Hepatocyte (in vitro differentiated cells): ENCODE data around the gene PCAT6. TPM values are rescaled to one million over a fixed set of nuclear protein-coding genes. Genes with fewer than 3 reads are reported as not detected.

ENCODE experiments used
- DNase-seq: peaks from one replicate; pipeline ENCODE4 v3.0.0-alpha.2; 2016; ENCODE audit warnings: low spot score
- H2AFZ ChIP-seq: fragments of 200-600 bp; sonication (generic); 2 replicates; pipeline ENCODE4 v1.6.0; 2016; ENCODE audit warnings: antibody characterized with exemption, mild to moderate bottlenecking
- H3K27ac ChIP-seq: fragments of 200-600 bp; sonication (generic); 2 replicates; pipeline ENCODE4 v1.5.1; 2016; ENCODE audit warnings: mild to moderate bottlenecking
- H3K27me3 ChIP-seq: fragments of 200-600 bp; sonication (generic); 2 replicates; pipeline ENCODE4 v1.6.1; 2016
- H3K36me3 ChIP-seq: fragments of 200-600 bp; sonication (generic); replicated peaks from 2 replicates; pipeline ENCODE4 v1.5.1; 2016; ENCODE audit warnings: low read depth; ENCODE audit not compliant: insufficient read depth
- H3K4me1 ChIP-seq: fragments of 200-600 bp; sonication (generic); 2 replicates; pipeline ENCODE4 v1.5.1; 2016; ENCODE audit warnings: mild to moderate bottlenecking, moderate library complexity; ENCODE audit not compliant: insufficient read depth
- H3K4me2 ChIP-seq: fragments of 200-600 bp; sonication (generic); 2 replicates; pipeline ENCODE4 v1.6.0; 2016
- H3K4me3 ChIP-seq: fragments of 200-600 bp; sonication (generic); 2 replicates; pipeline ENCODE4 v1.5.1; 2016; ENCODE audit warnings: mild to moderate bottlenecking
- H3K79me2 ChIP-seq: fragments of 200-600 bp; sonication (generic); 2 replicates; pipeline ENCODE4 v1.6.0; 2017; ENCODE audit warnings: mild to moderate bottlenecking
- H3K9me2 ChIP-seq: fragments of 200-600 bp; sonication (generic); replicated peaks from 2 replicates; pipeline ENCODE4 v1.6.0; 2017; ENCODE audit warnings: mild to moderate bottlenecking; ENCODE audit not compliant: insufficient read depth
- H3K9me3 ChIP-seq: fragments of 200-600 bp; sonication (generic); 2 replicates; pipeline ENCODE4 v1.5.1; 2016; ENCODE audit warnings: low read depth, mild to moderate bottlenecking
- H4K20me1 ChIP-seq: fragments of 200-600 bp; sonication (generic); 2 replicates; pipeline ENCODE4 v1.6.0; 2016; ENCODE audit warnings: mild to moderate bottlenecking; ENCODE audit not compliant: insufficient read depth, poor library complexity, severe bottlenecking
- CTCF ChIP-seq: fragments of 200-600 bp; sonication (generic); IDR thresholded peaks from 2 replicates; pipeline ENCODE4 v1.5.1; 2016; ENCODE audit warnings: antibody characterized with exemption, mild to moderate bottlenecking; ENCODE audit not compliant: poor library complexity
- EZH2 ChIP-seq: fragments of 200-600 bp; sonication (generic); IDR thresholded peaks from 2 replicates; pipeline ENCODE4 v1.6.1; 2016; ENCODE audit warnings: antibody characterized with exemption, mild to moderate bottlenecking, borderline replicate concordance
- EZH2phosphoT487 ChIP-seq: fragments of 200-600 bp; sonication (generic); IDR thresholded peaks from one replicate; pipeline ENCODE4 v1.6.1; 2018; ENCODE audit warnings: antibody characterized with exemption, mild to moderate bottlenecking, low read depth, moderate library complexity; ENCODE audit not compliant: unreplicated experiment, severe bottlenecking
- WGBS: methylation state at CpG from one replicate; pipeline ENCODE4 v1.1.6; 2016; ENCODE audit warnings: low lambda C conversion rate; ENCODE audit errors: missing lambda C conversion rate; 5-methylcytosine and 5-hydroxymethylcytosine counted together
- polyA plus RNA-seq: library from polyadenylated mRNA; unstranded; fragments of >200 nt; fragmentation: Nextera tagmentation; extraction: Ambion mirVana; gene quantifications from 2 replicates; pipeline ENCODE4 v1.2.1, GENCODE V29; 2016
- total RNA-seq: library from RNA; depleted of rRNA; stranded (reverse); fragments of >200 nt; gene quantifications from 2 replicates; pipeline ENCODE4 v1.2.3, GENCODE V29; 2014

Gene PCAT6
- total and polyA plus RNA-seq, 2 experiments from 2014 or later, result 0.60 to 11.1 TPM

GRCh38 chr1:202856014-202856413 is 45.3 kb downstream of the PCAT6 start:
- Histone ChIP-seq H3K4me1 (peaks cover 10% of the 10 kb centered on the region), H3K79me2 (peaks cover 8% of the 10 kb centered on the region)
- WGBS, result 98% methylated on average over 2 of the region's 2 CpGs

DNA sequence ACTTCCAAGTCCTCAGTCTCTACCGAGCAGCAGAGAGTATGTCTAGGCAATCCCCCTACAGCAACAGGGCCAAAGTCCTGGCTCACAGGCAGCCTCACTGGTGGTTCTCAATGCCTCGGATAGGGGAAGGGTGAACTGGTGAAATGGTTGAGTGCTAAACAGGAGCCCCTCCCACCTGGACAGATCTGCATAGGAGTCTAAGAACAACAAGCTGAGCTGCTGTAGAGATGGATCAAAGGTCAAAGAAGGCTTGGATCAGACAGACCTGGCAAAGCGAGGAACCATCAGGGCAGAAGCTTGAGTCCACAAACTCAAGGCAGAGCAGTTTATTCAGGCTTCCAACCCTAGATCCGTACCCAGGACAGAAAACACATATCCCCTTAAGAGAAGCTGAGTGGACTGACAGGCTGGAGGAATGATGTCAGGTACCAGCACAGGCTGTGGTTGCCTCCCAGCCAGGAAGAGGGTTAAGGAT is 46.4 kb downstream of the PCAT6 start:
- Histone ChIP-seq H3K4me2 (peak overlapping the region; percentile 39), H3K9me2 (no peaks in the 10 kb centered on the region), H3K27ac (peak overlapping the region; percentile 94), H3K27me3 (no peaks in the 10 kb centered on the region), H3K36me3 (no peaks in the 10 kb centered on the region), H3K4me1 (peaks cover 10% of the 10 kb centered on the region), H3K9me3 (no peaks in the 10 kb centered on the region), H3K4me3 (no peak overlapping the region), H3K79me2 (peaks cover 8% of the 10 kb centered on the region), H4K20me1 (no peaks in the 10 kb centered on the region), H2AFZ (no peak overlapping the region)
- WGBS, result 55% methylated on average over 4 of the region's 4 CpGs
- TF ChIP-seq EZH2 (no peak), CTCF (no peak), EZH2phosphoT487 (no peak)
- peak; percentile 65 for DNase-seq

More at GRCh38 chr1:202856014-202856413, 45.3 kb downstream of the PCAT6 start:
- no peaks in the 10 kb centered on the region for H3K27me3 ChIP-seq
- no peak for DNase-seq
- no peaks in the 10 kb centered on the region for H3K9me2 ChIP-seq
- H3K4me3 ChIP-seq, result no peak overlapping the region
- H3K4me2 ChIP-seq, result no peak overlapping the region
- H3K9me3 ChIP-seq, result no peaks in the 10 kb centered on the region
- H2AFZ ChIP-seq, result no peak overlapping the region
- H3K36me3 ChIP-seq, result no peaks in the 10 kb centered on the region
- H3K27ac ChIP-seq, result no peak overlapping the region
- no peaks in the 10 kb centered on the region for H4K20me1 ChIP-seq
- TF ChIP-seq CTCF, result no peak
- TF ChIP-seq EZH2phosphoT487, result no peak
- TF ChIP-seq EZH2, result no peak

GRCh38 chr1:202858331-202858730 is 47.6 kb downstream of the PCAT6 start:
- H3K27me3 ChIP-seq, result no peaks in the 10 kb centered on the region
- H3K79me2 ChIP-seq, result peaks cover 8% of the 10 kb centered on the region
- H3K36me3 ChIP-seq, result no peaks in the 10 kb centered on the region
- H2AFZ ChIP-seq, result no peak overlapping the region
- 83% methylated on average over 6 of the region's 6 CpGs for WGBS
- no peak overlapping the region for H3K4me3 ChIP-seq
- H4K20me1 ChIP-seq, result no peaks in the 10 kb centered on the region
- no peaks in the 10 kb centered on the region for H3K9me3 ChIP-seq
- H3K9me2 ChIP-seq, result no peaks in the 10 kb centered on the region
- H3K4me2 ChIP-seq, result peak overlapping the region; percentile 5
- TF ChIP-seq EZH2phosphoT487 (no peak), CTCF (no peak), EZH2 (no peak)
- H3K27ac ChIP-seq, result peak overlapping the region; percentile 94
- peak; percentile 41 for DNase-seq
- peaks cover 10% of the 10 kb centered on the region for H3K4me1 ChIP-seq
